ENCODE results near the gene PKP4. TPM values are rescaled to one million over a fixed set of nuclear protein-coding genes. Genes with fewer than 3 reads are reported as not detected.

The PKP4 gene
- total and polyA plus RNA-seq, 2 donors (not counting 1 experiment from before 2014, with no cell fraction given), result 2.0 to 13.3 TPM

- Histone ChIP-seq H3K27ac (ENCODE audit: low read length in 2 of 2) (no peak overlapping the region), H2AFZ (ENCODE audit: insufficient read depth, low read depth, low read length, poor library complexity, severe bottlenecking) (no peak overlapping the region), H3K4me3 (ENCODE audit: control extremely low read depth in 1 of 5, extremely low read depth in 1 of 5, insufficient read depth in 1 of 5, low read depth in 2 of 5, low read length in 4 of 5) (no peak overlapping the region), H3K4me2 (replicated peaks; ENCODE audit: low read depth, low read length, poor library complexity, severe bottlenecking) (no peak overlapping the region), H3K27me3 (replicated peaks in 1 of 4; ENCODE audit: control extremely low read depth in 1 of 4, control insufficient read depth in 3 of 4, insufficient read depth in 4 of 4, low read length in 3 of 4) (no peaks in the 10 kb centered on the region), H3K9me3 (ENCODE audit: control extremely low read depth in 1 of 3, control insufficient read depth in 2 of 3, insufficient read depth in 1 of 3, low read length in 2 of 3) (no peaks in the 10 kb centered on the region), H3K79me2 (ENCODE audit: control insufficient read depth, insufficient read depth, low read length) (no peaks in the 10 kb centered on the region), H3K4me1 (ENCODE audit: control insufficient read depth in 2 of 2, insufficient read depth in 2 of 2, low read length in 2 of 2) (no peaks in the 10 kb centered on the region), H3K9ac (ENCODE audit: low read length) (no peak overlapping the region), H3K36me3 (replicated peaks in 1 of 2; ENCODE audit: control extremely low read depth in 1 of 2, control insufficient read depth in 1 of 2, extremely low read depth in 1 of 2, insufficient read depth in 2 of 2, low read length in 1 of 2) (peaks cover 0 to 4% of the 10 kb centered on the region in 2 experiments), H4K20me1 (ENCODE audit: control insufficient read depth, insufficient read depth, low read length, poor library complexity, severe bottlenecking) (no peaks in the 10 kb centered on the region)
- Mint-ChIP-seq H3K27ac (no peak overlapping the region), H3K4me1 (no peaks in the 10 kb centered on the region), H3K27me3 (no peaks in the 10 kb centered on the region), H3K9me3 (ENCODE audit: insufficient read depth) (no peaks in the 10 kb centered on the region), H3K4me3 (no peak overlapping the region)
- 96% methylated on average over 4 of the region's 5 CpGs for WGBS (ENCODE audit: insufficient coverage)
- intact Hi-C loops (cut with micrococcal nuclease), result no loop called here
- ChIA-PET CTCF (no interaction called here), POLR2A (no interaction called here)
- TF ChIP-seq CTCF (IDR thresholded peaks at IDR 0.05), result no peak
- TF ChIP-seq EZH2 (IDR thresholded peaks at IDR 0.05; ENCODE audit: borderline replicate concordance, insufficient read depth, low read depth, low read length, poor library complexity, severe bottlenecking), result no peak
- no peak for ATAC-seq (ENCODE audit: low read depth)
- no peak for DNase-seq
Measured at GRCh38 chr2:158629116-158629515, 172.4 kb downstream of the PKP4 start.

- WGBS (ENCODE audit: insufficient coverage), result 100% methylated on average over 1 of the region's 2 CpGs
- Histone ChIP-seq H3K4me2 (replicated peaks; ENCODE audit: low read depth, low read length, poor library complexity, severe bottlenecking) (no peak overlapping the region), H4K20me1 (ENCODE audit: control insufficient read depth, insufficient read depth, low read length, poor library complexity, severe bottlenecking) (no peaks in the 10 kb centered on the region), H3K4me1 (ENCODE audit: control insufficient read depth in 2 of 2, insufficient read depth in 2 of 2, low read length in 2 of 2) (no peaks in the 10 kb centered on the region), H2AFZ (ENCODE audit: insufficient read depth, low read depth, low read length, poor library complexity, severe bottlenecking) (no peak overlapping the region), H3K79me2 (ENCODE audit: control insufficient read depth, insufficient read depth, low read length) (no peaks in the 10 kb centered on the region), H3K9ac (ENCODE audit: low read length) (no peak overlapping the region), H3K27me3 (replicated peaks in 1 of 4; ENCODE audit: control extremely low read depth in 1 of 4, control insufficient read depth in 3 of 4, insufficient read depth in 4 of 4, low read length in 3 of 4) (no peaks in the 10 kb centered on the region), H3K36me3 (replicated peaks in 1 of 2; ENCODE audit: control extremely low read depth in 1 of 2, control insufficient read depth in 1 of 2, extremely low read depth in 1 of 2, insufficient read depth in 2 of 2, low read length in 1 of 2) (no peaks in the 10 kb centered on the region), H3K27ac (ENCODE audit: low read length in 2 of 2) (no peak overlapping the region), H3K9me3 (ENCODE audit: control extremely low read depth in 1 of 3, control insufficient read depth in 2 of 3, insufficient read depth in 1 of 3, low read length in 2 of 3) (no peaks in the 10 kb centered on the region), H3K4me3 (ENCODE audit: control extremely low read depth in 1 of 5, extremely low read depth in 1 of 5, insufficient read depth in 1 of 5, low read depth in 2 of 5, low read length in 4 of 5) (no peak overlapping the region)
- ATAC-seq (ENCODE audit: low read depth) (no peak), DNase-seq (no peak)
- Mint-ChIP-seq H3K27me3 (no peaks in the 10 kb centered on the region), H3K9me3 (ENCODE audit: insufficient read depth) (no peaks in the 10 kb centered on the region), H3K4me1 (no peaks in the 10 kb centered on the region), H3K27ac (no peak overlapping the region), H3K4me3 (no peak overlapping the region)
- CTCF ChIA-PET, result no interaction called here
- POLR2A ChIA-PET, result no interaction called here
- TF ChIP-seq CTCF (IDR thresholded peaks at IDR 0.05) (no peak), EZH2 (IDR thresholded peaks at IDR 0.05; ENCODE audit: borderline replicate concordance, insufficient read depth, low read depth, low read length, poor library complexity, severe bottlenecking) (no peak)
- intact Hi-C loops (cut with micrococcal nuclease), result no loop called here
Measured at GRCh38 chr2:158633261-158633660, 176.5 kb downstream of the PKP4 start.
